ENCODE data around the gene INPP5A. TPM values are rescaled to one million over a fixed set of nuclear protein-coding genes. Genes with fewer than 3 reads are reported as not detected.

INPP5A gene
- total and polyA plus RNA-seq, 2 donors (not counting 1 experiment from before 2014, with no cell fraction given) = 9.3 to 87.8 TPM

DNA sequence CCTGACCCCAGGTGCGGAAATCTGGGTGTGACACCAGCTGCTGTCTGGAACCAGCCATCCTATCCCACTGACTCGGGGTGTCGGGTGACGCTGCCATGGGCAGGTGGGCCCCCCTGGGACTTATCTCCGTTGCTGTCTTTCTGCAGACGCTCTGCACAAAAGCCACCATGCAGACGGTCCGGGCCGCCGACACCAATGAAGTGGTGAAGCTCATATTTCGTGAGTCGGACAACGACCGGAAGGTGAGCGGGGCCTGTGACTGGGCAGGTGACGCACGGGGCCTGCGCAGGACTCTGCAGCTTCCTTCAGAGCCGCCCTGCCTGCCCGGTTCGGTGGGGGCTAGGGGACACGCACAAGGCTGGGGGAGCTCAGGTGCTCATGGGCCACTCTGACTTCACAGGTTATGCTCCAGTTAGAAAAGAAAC, 211.8 kb downstream of the INPP5A start:
- no peaks in the 10 kb centered on the region for H3K4me1 ChIP-seq (ENCODE audit: control insufficient read depth in 2 of 2, insufficient read depth in 2 of 2, low read length in 2 of 2)
- no peak overlapping the region for H3K9ac ChIP-seq (ENCODE audit: low read length)
- no peak overlapping the region for H3K27ac Mint-ChIP-seq
- ChIA-PET POLR2A (no interaction called here), CTCF (no interaction called here)
- no peak overlapping the region for H3K4me3 ChIP-seq (ENCODE audit: control extremely low read depth in 1 of 5, extremely low read depth in 1 of 5, insufficient read depth in 1 of 5, low read depth in 2 of 5, low read length in 4 of 5)
- no peak overlapping the region for H2AFZ ChIP-seq (ENCODE audit: insufficient read depth, low read depth, low read length, poor library complexity, severe bottlenecking)
- no peak overlapping the region for H3K27ac ChIP-seq (ENCODE audit: low read length in 2 of 2)
- no peaks in the 10 kb centered on the region for H3K79me2 ChIP-seq (ENCODE audit: control insufficient read depth, insufficient read depth, low read length)
- ATAC-seq (ENCODE audit: low read depth) = no peak
- H3K27me3 ChIP-seq (replicated peaks in 1 of 4; ENCODE audit: control extremely low read depth in 1 of 4, control insufficient read depth in 3 of 4, insufficient read depth in 4 of 4, low read length in 3 of 4) = no peaks in the 10 kb centered on the region
- intact Hi-C loops (cut with micrococcal nuclease) = no loop called here
- H4K20me1 ChIP-seq (ENCODE audit: control insufficient read depth, insufficient read depth, low read length, poor library complexity, severe bottlenecking) = peaks cover 33% of the 10 kb centered on the region
- WGBS (ENCODE audit: insufficient coverage) = 98% methylated on average over 22 of the region's 22 CpGs
- no peak overlapping the region for H3K4me3 Mint-ChIP-seq
- peaks cover 0 to 28% (median 0%) of the 10 kb centered on the region in 3 donors for H3K9me3 ChIP-seq (ENCODE audit: control extremely low read depth in 1 of 3, control insufficient read depth in 2 of 3, insufficient read depth in 1 of 3, low read length in 2 of 3)
- H3K4me2 ChIP-seq (replicated peaks; ENCODE audit: low read depth, low read length, poor library complexity, severe bottlenecking) = no peak overlapping the region
- TF ChIP-seq EZH2 (IDR thresholded peaks at IDR 0.05; ENCODE audit: borderline replicate concordance, insufficient read depth, low read depth, low read length, poor library complexity, severe bottlenecking) = no peak
- TF ChIP-seq, protein P1, sequence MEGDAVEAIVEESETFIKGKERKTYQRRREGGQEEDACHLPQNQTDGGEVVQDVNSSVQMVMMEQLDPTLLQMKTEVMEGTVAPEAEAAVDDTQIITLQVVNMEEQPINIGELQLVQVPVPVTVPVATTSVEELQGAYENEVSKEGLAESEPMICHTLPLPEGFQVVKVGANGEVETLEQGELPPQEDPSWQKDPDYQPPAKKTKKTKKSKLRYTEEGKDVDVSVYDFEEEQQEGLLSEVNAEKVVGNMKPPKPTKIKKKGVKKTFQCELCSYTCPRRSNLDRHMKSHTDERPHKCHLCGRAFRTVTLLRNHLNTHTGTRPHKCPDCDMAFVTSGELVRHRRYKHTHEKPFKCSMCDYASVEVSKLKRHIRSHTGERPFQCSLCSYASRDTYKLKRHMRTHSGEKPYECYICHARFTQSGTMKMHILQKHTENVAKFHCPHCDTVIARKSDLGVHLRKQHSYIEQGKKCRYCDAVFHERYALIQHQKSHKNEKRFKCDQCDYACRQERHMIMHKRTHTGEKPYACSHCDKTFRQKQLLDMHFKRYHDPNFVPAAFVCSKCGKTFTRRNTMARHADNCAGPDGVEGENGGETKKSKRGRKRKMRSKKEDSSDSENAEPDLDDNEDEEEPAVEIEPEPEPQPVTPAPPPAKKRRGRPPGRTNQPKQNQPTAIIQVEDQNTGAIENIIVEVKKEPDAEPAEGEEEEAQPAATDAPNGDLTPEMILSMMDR (IDR thresholded peaks at IDR 0.05) = no peak
- H3K9me3 Mint-ChIP-seq (ENCODE audit: insufficient read depth) = no peaks in the 10 kb centered on the region
- no peaks in the 10 kb centered on the region for H3K4me1 Mint-ChIP-seq
- peaks cover 0 to 19% of the 10 kb centered on the region in 2 experiments for H3K36me3 ChIP-seq (replicated peaks in 1 of 2; ENCODE audit: control extremely low read depth in 1 of 2, control insufficient read depth in 1 of 2, extremely low read depth in 1 of 2, insufficient read depth in 2 of 2, low read length in 1 of 2)
- no peak for DNase-seq
- H3K27me3 Mint-ChIP-seq = no peaks in the 10 kb centered on the region

DNA sequence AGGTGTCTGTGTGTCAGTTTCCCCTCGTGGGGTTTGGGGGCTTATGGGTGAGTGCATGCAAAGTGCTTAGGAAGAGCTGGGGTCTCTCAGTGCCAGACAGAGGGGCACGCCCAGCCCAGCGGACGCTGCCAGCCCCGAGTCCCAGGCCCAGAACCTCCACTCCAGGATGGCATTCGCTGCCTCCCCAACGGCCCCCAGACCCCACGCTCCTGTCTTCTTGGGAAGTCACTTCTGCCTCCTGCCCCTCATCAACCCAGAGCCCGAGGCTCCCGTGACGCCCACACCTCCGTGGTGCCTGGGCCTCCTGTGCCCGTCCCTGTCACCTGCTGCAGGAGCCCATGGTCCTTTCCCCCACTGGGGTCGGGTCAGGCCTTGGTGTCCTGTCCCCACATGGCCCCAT, 213.3 kb downstream of the INPP5A start:
- Histone ChIP-seq H3K4me2 (replicated peaks; ENCODE audit: low read depth, low read length, poor library complexity, severe bottlenecking) (no peak overlapping the region), H3K36me3 (replicated peaks in 1 of 2; ENCODE audit: control extremely low read depth in 1 of 2, control insufficient read depth in 1 of 2, extremely low read depth in 1 of 2, insufficient read depth in 2 of 2, low read length in 1 of 2) (peaks cover 0 to 28% of the 10 kb centered on the region in 2 experiments), H3K79me2 (ENCODE audit: control insufficient read depth, insufficient read depth, low read length) (no peaks in the 10 kb centered on the region), H3K4me3 (ENCODE audit: control extremely low read depth in 1 of 5, extremely low read depth in 1 of 5, insufficient read depth in 1 of 5, low read depth in 2 of 5, low read length in 4 of 5) (no peak overlapping the region), H3K27ac (ENCODE audit: low read length in 2 of 2) (no peak overlapping the region), H2AFZ (ENCODE audit: insufficient read depth, low read depth, low read length, poor library complexity, severe bottlenecking) (no peak overlapping the region), H3K9me3 (ENCODE audit: control extremely low read depth in 1 of 3, control insufficient read depth in 2 of 3, insufficient read depth in 1 of 3, low read length in 2 of 3) (peaks cover 0 to 38% (median 0%) of the 10 kb centered on the region in 3 donors), H4K20me1 (ENCODE audit: control insufficient read depth, insufficient read depth, low read length, poor library complexity, severe bottlenecking) (peaks cover 23% of the 10 kb centered on the region), H3K27me3 (replicated peaks in 1 of 4; ENCODE audit: control extremely low read depth in 1 of 4, control insufficient read depth in 3 of 4, insufficient read depth in 4 of 4, low read length in 3 of 4) (no peaks in the 10 kb centered on the region), H3K9ac (ENCODE audit: low read length) (no peak overlapping the region), H3K4me1 (ENCODE audit: control insufficient read depth in 2 of 2, insufficient read depth in 2 of 2, low read length in 2 of 2) (no peaks in the 10 kb centered on the region)
- Mint-ChIP-seq H3K27ac (no peak overlapping the region), H3K4me1 (no peaks in the 10 kb centered on the region), H3K27me3 (no peaks in the 10 kb centered on the region), H3K9me3 (ENCODE audit: insufficient read depth) (peaks cover 4% of the 10 kb centered on the region), H3K4me3 (no peak overlapping the region)
- ATAC-seq (ENCODE audit: low read depth) (no peak), DNase-seq (no peak)
- POLR2A ChIA-PET = no interaction called here
- WGBS (ENCODE audit: insufficient coverage) = 97% methylated on average over 13 of the region's 14 CpGs
- intact Hi-C loops (cut with micrococcal nuclease) = no loop called here
- TF ChIP-seq, protein P1 (IDR thresholded peaks at IDR 0.05) = no peak
- no peak for TF ChIP-seq EZH2 (IDR thresholded peaks at IDR 0.05; ENCODE audit: borderline replicate concordance, insufficient read depth, low read depth, low read length, poor library complexity, severe bottlenecking)
- CTCF ChIA-PET = no interaction called here
